WERI-Rb-1 (cell line): ENCODE measurements around the gene LRPAP1.
"Not testable (repeated sequence)": the region's sequence is repeated elsewhere in the genome, so short reads cannot be mapped to it uniquely, and the experiment has no call there.

Experiments used
- DNase-seq: peaks from one replicate; pipeline ENCODE4 v3.0.0-alpha.2; 2020
- H3K27ac ChIP-seq: fragments of 250-450 bp; sonication (Bioruptor Pico); 2 replicates; pipeline ENCODE4 v1.5.1; 2020; ENCODE audit warnings: mild to moderate bottlenecking, moderate library complexity
- H3K27me3 ChIP-seq: fragments of 250-450 bp; sonication (Bioruptor Pico); 2 replicates; pipeline ENCODE4 v1.5.1; 2021; ENCODE audit warnings: mild to moderate bottlenecking, low read depth, moderate library complexity; ENCODE audit not compliant: insufficient read depth, severe bottlenecking
- H3K36me3 ChIP-seq: fragments of 250-450 bp; sonication (Bioruptor Pico); 2 replicates; pipeline ENCODE4 v1.5.1; 2020; ENCODE audit warnings: mild to moderate bottlenecking, moderate library complexity
- H3K4me3 ChIP-seq: 2 replicates; pipeline ENCODE4 v1.5.1; 2011; ENCODE audit warnings: low read depth, mild to moderate bottlenecking, control low read depth, low read length
- H3K9me3 ChIP-seq: fragments of 250-450 bp; sonication (Bioruptor Pico); 2 replicates; pipeline ENCODE4 v1.5.1; 2021; ENCODE audit warnings: mild to moderate bottlenecking, moderate library complexity; ENCODE audit not compliant: severe bottlenecking
- TF ChIP-seq, protein P1 (sequence below): IDR thresholded peaks from 2 replicates; pipeline ENCODE4 v1.5.1; 2011; ENCODE audit warnings: low read depth, mild to moderate bottlenecking, control low read depth, inconsistent platforms, low read length

LRPAP1 gene, protein sequence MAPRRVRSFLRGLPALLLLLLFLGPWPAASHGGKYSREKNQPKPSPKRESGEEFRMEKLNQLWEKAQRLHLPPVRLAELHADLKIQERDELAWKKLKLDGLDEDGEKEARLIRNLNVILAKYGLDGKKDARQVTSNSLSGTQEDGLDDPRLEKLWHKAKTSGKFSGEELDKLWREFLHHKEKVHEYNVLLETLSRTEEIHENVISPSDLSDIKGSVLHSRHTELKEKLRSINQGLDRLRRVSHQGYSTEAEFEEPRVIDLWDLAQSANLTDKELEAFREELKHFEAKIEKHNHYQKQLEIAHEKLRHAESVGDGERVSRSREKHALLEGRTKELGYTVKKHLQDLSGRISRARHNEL

DNA sequence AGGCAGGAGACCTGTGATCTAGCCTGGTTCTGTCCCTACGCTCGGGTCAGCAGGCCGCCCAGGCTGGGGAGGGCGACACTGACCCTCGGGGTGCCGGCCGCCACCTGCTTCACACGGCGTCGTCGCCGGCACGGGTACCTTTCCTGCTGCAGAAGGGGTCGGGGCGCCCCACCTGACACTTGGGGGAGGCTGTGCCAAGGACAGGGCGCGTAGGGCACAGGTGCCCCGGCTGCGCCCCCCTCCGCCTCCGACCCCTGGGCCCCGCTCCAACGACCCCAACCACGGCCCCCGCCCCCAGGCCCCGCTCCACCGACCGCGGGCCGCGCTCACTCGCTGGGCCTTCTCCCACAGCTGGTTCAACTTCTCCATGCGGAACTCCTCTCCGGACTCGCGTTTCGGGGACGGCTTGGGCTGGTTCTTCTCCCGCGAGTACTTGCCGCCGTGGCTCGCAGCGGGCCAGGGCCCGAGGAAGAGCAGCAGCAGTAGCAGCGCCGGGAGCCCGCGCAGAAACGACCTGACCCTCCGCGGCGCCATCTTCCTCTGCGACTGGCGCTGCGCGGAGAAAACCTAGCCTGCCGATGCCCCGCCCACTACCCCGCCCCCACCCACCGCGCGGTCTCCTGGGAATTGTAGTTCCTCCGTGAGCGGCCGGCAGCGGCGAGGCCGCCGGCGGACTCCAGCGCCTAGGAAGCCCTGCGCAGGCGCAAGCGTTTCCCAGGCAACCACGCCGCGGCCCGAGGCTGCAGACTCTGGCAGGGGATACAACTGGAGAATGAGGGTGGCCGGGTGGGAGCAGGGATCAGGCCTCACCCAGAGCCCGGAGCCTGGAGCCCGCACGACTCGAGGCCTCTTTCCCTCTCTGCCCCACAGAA is at the start of gene LRPAP1:
LRPAP1 (minus strand) TSS at position 544 of the 872 bp plus-strand sequence; CDS start at position 534, 10 bp downstream.
- H3K36me3 ChIP-seq: peaks cover 31% of the 10 kb centered on the region
- peak within 1 kb of the TSS; percentile 75 for H3K4me3 ChIP-seq
- H3K9me3 ChIP-seq: no peaks in the 10 kb centered on the region
- DNase-seq: peak; percentile 94
- H3K27ac ChIP-seq: peak within 1 kb of the TSS; percentile 87
- H3K27me3 ChIP-seq: no peaks in the 10 kb centered on the region
- TF ChIP-seq, protein P1, sequence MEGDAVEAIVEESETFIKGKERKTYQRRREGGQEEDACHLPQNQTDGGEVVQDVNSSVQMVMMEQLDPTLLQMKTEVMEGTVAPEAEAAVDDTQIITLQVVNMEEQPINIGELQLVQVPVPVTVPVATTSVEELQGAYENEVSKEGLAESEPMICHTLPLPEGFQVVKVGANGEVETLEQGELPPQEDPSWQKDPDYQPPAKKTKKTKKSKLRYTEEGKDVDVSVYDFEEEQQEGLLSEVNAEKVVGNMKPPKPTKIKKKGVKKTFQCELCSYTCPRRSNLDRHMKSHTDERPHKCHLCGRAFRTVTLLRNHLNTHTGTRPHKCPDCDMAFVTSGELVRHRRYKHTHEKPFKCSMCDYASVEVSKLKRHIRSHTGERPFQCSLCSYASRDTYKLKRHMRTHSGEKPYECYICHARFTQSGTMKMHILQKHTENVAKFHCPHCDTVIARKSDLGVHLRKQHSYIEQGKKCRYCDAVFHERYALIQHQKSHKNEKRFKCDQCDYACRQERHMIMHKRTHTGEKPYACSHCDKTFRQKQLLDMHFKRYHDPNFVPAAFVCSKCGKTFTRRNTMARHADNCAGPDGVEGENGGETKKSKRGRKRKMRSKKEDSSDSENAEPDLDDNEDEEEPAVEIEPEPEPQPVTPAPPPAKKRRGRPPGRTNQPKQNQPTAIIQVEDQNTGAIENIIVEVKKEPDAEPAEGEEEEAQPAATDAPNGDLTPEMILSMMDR: 0 out of 2 replicates have a peak, but pooled peaks have one; percentile 2

DNA sequence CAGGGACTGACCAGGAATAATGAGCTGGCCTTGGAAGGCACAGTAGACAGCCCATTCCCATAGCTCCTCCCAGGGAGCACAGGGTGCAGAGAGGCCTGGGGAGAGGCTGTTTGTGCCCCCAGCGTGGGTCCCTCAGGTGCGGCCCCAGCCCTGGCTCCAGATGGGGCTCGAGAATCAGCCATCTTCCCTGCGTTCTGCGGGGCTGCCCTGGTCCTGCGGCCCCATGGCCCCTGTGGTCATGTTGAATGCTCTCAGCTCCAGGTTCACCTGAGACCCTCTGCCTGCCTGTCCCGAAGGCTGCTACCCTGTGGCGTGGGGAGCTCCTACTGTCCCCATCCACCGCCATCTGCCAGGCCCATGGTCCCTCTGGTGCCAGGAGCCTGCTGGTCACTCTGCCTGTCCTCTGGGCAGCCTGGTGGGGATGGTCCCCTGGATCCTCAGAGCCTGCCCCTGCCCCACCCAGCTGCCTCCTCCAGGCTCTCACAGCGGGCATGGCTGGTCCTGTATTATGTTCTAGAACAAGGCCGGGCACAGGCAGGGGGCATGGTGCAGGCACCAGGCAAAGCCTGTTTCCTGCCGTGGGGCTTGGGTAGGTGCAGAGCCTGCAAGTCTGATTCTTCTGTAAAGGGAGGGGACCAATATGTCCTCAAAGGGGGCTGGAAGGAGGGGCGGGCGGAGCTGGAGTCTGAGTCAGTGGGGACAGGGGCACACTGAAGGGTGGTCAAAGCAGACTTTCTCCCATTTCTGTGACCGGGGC is 49.3 kb upstream of the LRPAP1 start:
- not testable (repeated sequence) for H3K27me3 ChIP-seq, H3K4me3 ChIP-seq, H3K27ac ChIP-seq, H3K9me3 ChIP-seq, DNase-seq, H3K36me3 ChIP-seq

DNA sequence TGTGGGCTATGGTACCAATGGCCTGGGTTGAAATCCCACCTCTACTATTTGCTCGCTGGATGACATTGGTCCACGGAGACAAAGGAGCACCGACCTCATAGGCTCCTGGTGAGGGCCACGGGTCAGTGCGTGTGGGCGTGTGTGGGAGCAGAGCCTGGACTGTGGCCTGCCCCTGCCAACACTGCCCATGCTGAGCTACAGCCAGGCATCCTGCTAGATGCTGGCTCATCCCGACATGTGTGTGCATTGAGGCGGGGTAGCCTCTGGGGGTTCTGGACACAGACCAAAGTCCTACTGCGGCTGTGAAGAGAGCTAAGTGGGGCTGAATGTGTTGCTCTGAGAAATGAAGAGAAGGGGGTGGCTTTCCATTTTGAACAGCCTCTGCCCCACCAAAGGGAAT is 48.6 kb upstream of the LRPAP1 start:
- not testable (repeated sequence) for H3K27ac ChIP-seq, H3K9me3 ChIP-seq, DNase-seq, H3K36me3 ChIP-seq, H3K27me3 ChIP-seq, H3K4me3 ChIP-seq

DNA sequence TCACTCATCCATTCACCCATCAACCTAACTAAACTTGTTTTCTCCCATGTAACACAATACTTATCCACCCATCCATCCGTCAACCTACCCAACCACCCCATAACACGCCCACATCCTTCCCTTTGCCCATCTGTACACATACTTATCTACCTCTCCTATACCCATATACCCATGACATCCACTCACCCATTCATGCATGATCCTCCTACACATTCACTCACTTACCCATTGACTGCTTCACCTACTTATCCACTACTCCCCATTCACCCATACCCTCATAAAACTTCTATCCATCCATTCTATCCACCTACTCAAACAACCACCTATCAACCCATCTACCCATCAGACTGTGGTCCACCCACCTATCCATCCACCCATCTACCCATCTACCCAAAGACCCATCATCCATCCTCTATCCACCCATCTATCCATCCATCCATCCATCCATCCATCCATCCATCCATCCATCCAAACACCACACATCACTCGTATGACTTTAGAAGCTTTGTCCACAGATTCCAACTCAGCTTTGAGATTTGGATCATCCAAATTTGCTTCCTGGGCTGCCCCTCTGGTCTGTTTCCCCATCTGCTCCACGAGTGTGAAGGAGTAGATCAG is 46.4 kb upstream of the LRPAP1 start:
- not testable (repeated sequence) for H3K27ac ChIP-seq, H3K4me3 ChIP-seq, H3K9me3 ChIP-seq, DNase-seq, H3K27me3 ChIP-seq, H3K36me3 ChIP-seq

DNA sequence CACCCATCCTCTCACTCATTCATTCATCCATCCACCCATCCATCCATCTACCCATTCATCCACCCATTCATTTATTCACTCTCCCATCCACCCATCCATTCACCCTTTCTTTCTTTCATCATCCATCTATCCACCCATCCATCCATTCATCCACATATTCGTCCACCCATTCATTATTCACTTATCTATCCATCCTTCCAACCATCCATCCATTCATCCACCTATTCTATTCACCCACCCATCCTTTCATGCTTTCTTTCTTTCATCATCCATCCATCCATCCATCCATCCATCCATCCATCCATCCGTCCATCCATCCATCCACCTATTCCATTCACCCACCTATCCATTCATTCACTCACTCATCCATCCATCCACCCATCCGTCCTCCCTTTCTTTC is 45.8 kb upstream of the LRPAP1 start:
- not testable (repeated sequence) for H3K27me3 ChIP-seq, H3K9me3 ChIP-seq, H3K36me3 ChIP-seq, H3K27ac ChIP-seq, H3K4me3 ChIP-seq, DNase-seq

DNA sequence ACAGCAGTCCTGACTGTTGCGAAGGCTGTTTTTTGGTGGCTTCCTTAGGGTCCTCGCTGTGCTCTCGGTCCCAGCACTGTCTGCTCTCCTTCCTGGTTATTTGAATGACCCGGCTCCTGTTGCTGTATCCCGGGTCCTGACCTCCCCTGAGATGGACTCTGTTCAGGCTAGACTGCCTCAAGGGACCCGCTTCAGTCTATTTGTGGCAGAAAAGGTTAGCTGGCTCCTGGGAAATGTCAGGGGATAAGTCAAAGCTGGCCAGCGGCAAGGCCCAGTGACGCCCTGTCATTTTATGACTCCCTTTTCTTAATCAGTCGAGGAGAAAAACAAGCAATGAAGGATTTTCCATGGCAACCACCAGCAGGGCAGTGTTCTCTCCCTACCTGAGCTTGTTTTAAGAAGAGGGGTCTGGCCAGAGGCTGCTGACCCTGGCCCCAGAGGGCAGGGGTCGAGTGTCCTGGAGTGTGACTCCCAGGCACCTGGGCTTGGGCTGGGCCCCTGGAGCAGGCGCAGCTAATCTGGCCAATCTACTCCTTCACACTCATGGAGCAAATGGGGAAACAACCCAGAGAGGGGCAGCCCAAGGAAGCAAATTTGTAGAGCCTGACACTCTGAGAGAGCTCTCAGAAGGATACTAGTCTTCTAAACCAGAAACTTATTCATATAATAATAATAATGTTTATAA is 45.1 kb upstream of the LRPAP1 start:
- H3K27ac ChIP-seq, DNase-seq, H3K27me3 ChIP-seq, H3K36me3 ChIP-seq, H3K4me3 ChIP-seq, H3K9me3 ChIP-seq: not testable (repeated sequence)

DNA sequence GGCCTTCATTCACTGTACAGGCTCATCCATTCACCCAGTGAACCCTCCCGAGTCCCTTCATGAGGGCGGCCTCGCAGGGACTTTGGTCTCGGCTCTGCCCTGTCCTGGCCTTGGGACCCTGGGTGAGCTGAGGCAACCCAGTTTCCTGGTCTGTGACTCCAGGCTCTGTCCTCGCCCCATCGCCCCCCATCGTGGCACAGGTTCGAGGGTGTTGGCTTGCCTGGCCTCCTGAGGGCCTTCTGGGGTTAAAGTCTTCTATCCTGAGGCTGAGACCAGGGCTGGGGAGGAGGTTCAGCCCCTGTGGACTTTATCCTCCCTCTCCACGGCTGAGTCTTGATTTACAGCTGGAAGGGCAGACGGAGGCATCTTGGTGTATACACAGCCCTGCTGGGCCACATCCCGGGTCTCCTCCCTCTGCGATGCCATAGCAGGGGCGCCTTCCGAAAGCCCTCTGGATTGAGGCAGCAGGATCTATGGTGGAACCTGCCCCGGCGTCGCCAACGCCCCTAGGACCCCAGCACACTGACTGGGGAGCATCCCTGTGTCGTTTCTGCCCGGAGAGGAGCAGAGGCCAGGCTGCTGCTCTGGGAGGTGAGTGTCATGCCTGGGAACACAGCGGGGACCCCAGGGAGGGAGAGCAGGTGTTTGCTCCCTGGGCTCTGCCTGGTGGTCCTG is 44.4 kb upstream of the LRPAP1 start:
- H3K9me3 ChIP-seq, H3K36me3 ChIP-seq, H3K4me3 ChIP-seq, DNase-seq, H3K27ac ChIP-seq, H3K27me3 ChIP-seq: not testable (repeated sequence)

DNA sequence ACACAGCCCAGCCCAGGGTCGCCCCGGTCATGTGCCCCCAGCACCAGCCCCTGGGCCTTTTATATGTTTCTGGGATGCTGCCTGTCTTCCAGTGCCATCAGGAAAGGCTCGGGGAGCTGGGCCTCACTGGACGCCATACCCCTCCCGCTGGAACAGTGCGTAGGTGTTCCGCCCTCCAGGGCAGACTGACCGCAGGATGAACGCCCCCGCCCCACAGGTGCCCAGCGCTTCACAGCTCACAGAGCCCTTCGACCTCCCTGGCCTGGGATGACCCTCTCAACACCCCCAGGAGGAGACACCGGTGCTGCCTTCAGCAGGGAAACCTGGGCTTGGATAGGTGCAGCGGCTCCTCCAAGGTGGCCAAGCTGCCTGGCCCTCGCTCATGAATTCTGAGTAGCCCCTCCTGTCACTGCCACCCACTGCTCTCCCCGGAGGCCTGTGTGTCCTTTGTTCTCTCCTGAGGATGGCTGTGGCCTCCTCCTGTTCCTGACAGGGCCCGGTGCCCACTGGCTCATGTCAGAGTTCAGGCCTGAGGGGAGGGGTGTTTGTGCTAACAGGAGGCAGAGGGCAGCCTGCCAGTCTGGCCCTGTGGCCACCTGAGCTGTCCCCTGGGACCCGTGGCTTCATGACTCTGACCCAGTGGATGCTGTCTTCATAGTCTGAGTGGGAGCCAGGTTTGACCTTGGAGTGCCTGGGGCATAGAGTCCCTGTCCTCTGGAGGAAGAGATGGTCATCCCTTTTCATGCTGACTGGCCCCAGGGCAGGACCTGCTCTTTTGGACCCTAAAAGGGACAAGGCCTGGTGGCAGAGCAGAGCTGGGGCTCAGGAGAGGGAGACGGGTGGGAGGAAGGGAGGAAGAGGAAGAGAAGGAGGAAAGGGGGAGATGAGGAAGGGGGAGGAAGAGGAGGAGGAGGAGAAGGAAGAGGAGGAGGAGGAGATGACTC is 43.5 kb upstream of the LRPAP1 start:
- not testable (repeated sequence) for H3K27ac ChIP-seq, H3K36me3 ChIP-seq, DNase-seq, H3K9me3 ChIP-seq, H3K4me3 ChIP-seq, H3K27me3 ChIP-seq

DNA sequence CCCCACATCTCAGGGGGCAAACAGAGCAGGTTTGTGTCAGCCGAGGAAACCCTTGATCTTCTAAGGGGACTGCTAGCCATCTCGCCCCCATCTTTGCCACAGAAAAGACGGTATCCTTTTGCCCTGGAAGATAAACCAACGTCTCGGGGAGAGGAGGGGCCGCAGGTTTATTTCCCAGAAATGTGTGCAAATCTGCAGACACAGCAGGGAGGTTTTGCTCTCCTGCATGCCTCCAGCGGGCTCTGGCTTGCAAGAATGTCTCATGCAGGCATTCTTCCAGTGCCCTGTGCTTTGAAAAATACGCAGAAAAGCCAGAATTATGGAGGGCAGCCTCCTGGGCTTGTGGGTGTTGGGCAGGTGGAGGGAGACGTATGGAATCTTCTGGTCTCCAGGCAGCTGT is 42.6 kb upstream of the LRPAP1 start:
- H3K36me3 ChIP-seq: not testable (repeated sequence)

DNA sequence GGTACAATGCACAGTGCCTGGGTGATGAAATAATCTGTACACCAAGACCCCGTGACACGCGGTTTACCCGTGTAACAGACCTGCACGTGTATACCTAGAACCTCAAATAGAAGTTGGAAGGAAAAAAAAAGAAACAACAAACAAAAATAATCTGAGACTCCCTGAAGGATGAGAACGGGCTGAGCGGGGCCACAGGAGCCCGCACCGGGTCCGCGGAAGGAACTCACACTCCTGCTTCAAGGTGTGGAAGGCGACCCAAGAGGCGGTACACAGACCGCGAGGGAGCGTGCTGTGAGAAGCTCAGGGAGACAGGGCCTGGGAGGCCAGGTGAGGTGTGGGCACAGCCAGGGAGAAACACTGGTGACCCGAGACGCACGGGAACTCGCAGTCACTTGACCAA is 42.1 kb upstream of the LRPAP1 start:
- not testable (repeated sequence) for H3K9me3 ChIP-seq, H3K4me3 ChIP-seq, H3K27me3 ChIP-seq, DNase-seq, H3K36me3 ChIP-seq, H3K27ac ChIP-seq

More for the DNA sequence above, 42.6 kb upstream of the LRPAP1 start:
- H3K27me3 ChIP-seq, H3K9me3 ChIP-seq, H3K27ac ChIP-seq, DNase-seq, H3K4me3 ChIP-seq: not testable (repeated sequence)
